Hematopoietic multipotent progenitor cell treated with erythropoietin and hydrocortisone succinate and interleukin-3 and kit ligand, for 4 days (in vitro differentiated cells): ENCODE results near the gene GLCCI1.

Source experiments
- DNase-seq: peaks from one replicate; pipeline ENCODE4 v3.0.0-alpha.2; 2015

Gene GLCCI1

GRCh38 chr7:8105449-8106095 lies 137.0 kb downstream of the GLCCI1 start:
- no peak for DNase-seq

- DNase-seq: no peak
These were observed 140.8 kb downstream of the GLCCI1 start for GRCh38 chr7:8109196-8110022.

GRCh38 chr7:8111282-8111960 lies 142.8 kb downstream of the GLCCI1 start:
- no peak for DNase-seq

GRCh38 chr7:8112685-8113084 lies 144.1 kb downstream of the GLCCI1 start:
- DNase-seq: no peak

- no peak for DNase-seq
These were observed 144.6 kb downstream of the GLCCI1 start for GRCh38 chr7:8113184-8113583.

- DNase-seq: no peak
These were observed 145.6 kb downstream of the GLCCI1 start for GRCh38 chr7:8114175-8114574.

GRCh38 chr7:8115547-8116402 lies 147.2 kb downstream of the GLCCI1 start:
- no peak for DNase-seq

- DNase-seq: no peak
These were observed 148.6 kb downstream of the GLCCI1 start for GRCh38 chr7:8117195-8117594.

- no peak for DNase-seq
These were observed 150.7 kb downstream of the GLCCI1 start for GRCh38 chr7:8119262-8119661.

- DNase-seq: no peak
These were observed 151.9 kb downstream of the GLCCI1 start for GRCh38 chr7:8120390-8121058.

GRCh38 chr7:8121243-8121642 lies 152.6 kb downstream of the GLCCI1 start:
- no peak for DNase-seq

GRCh38 chr7:8125680-8126444 lies 157.3 kb downstream of the GLCCI1 start:
- peak; percentile 83 for DNase-seq

GRCh38 chr7:8126601-8127167 lies 158.1 kb downstream of the GLCCI1 start:
- DNase-seq: peak; percentile 28

- peak; percentile 58 for DNase-seq
These were observed 160.1 kb downstream of the GLCCI1 start for GRCh38 chr7:8128449-8129317.

- DNase-seq: no peak
These were observed 160.7 kb downstream of the GLCCI1 start for GRCh38 chr7:8129318-8129659.

GRCh38 chr7:8130663-8131062 lies 162.1 kb downstream of the GLCCI1 start:
- DNase-seq: no peak

GRCh38 chr7:8131694-8132605 lies 163.4 kb downstream of the GLCCI1 start:
- peak; percentile 71 for DNase-seq

- no peak for DNase-seq
These were observed 164.7 kb downstream of the GLCCI1 start for GRCh38 chr7:8133188-8133848.
